HG03175 (cell line): ENCODE data around the gene HYAL2.
"Not testable (repeated sequence)": the region's sequence is repeated elsewhere in the genome, so short reads cannot be mapped to it uniquely, and the experiment has no call there.

Experiments used
- ATAC-seq: cut with Tn5 transposase; IDR thresholded peaks from one replicate; pipeline ENCODE4 v1.9.1; 2021; ENCODE audit warnings: mild to moderate bottlenecking, moderate library complexity; ENCODE audit not compliant: unreplicated experiment

Gene HYAL2

DNA sequence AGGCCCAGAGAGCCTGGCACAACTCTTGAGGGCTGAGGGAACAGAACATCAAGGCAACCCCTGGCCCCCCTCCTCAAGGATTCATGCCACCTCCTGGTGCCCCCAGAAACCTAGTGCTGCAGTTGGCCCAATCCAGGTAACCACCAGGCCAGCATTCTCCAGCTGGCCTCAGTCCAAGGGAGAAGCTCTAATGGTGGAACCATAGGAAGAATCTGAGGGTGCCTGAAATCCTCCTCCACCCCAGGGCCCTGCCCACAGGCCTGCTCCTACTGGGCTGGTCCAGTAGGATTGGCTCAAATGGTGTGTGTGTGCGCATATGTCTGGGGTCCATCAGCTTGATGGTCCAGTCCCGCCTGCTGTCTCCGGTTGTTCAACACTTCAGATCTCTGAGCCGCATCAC, 7.7 kb downstream of the HYAL2 start:
- ATAC-seq: no peak

DNA sequence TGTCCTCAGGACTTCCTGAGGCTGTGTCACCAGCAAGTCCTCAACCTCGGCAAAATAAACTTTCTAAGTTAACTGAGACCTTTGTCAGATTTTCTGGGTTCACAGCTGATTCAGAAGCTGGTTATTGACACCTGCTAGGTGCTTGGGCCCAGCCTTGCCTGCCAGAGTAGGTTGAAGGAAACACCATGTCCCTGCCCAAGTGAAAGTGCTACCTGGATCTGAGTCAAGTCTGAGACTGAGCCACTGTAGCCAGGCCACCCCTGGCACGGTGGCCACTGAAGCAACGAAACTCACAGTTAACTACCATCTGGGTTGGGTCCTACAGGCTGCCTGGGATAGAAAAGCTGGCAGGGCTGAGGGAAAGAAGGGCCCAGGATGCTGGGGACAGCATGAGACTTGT, 8.2 kb downstream of the HYAL2 start:
- ATAC-seq: no peak

DNA sequence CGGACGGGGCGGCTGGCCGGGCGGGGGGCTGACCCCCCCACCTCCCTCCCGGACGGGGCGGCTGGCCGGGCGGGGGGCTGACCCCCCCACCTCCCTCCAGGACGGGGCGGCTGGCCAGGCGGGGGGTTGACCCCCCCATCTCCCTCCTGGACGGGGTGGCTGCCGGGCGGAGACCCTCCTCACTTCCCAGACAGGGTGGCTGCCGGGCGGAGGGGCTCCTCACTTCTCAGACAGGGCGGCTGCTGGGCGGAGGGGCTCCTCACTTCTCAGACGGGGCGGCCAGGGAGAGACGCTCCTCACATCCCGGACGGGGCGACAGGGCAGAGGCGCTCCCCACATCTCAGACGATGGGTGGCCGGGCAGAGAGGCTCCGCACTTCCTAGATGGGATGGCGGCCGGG, 10.5 kb downstream of the HYAL2 start:
- ATAC-seq: not testable (repeated sequence)

DNA sequence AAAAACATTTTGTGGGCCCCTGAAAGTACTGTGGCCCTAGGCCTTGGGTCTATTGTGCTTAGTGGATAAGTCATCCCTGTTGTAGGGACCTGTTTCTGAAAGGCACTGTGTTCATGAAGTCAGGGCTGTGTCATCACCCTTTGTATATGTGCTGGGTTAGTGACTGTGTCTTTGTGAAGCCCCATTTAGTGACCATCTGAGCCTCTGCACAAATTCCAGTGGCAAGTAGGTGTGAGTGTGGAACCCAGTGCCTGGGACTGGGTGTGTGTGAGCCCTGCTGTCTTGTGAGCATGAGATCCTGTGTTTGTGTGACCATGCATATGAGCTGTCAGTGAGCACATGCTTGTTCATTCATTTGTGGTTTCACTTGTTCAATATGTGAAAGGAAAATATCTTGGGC, 17.9 kb downstream of the HYAL2 start:
- ATAC-seq: no peak

DNA sequence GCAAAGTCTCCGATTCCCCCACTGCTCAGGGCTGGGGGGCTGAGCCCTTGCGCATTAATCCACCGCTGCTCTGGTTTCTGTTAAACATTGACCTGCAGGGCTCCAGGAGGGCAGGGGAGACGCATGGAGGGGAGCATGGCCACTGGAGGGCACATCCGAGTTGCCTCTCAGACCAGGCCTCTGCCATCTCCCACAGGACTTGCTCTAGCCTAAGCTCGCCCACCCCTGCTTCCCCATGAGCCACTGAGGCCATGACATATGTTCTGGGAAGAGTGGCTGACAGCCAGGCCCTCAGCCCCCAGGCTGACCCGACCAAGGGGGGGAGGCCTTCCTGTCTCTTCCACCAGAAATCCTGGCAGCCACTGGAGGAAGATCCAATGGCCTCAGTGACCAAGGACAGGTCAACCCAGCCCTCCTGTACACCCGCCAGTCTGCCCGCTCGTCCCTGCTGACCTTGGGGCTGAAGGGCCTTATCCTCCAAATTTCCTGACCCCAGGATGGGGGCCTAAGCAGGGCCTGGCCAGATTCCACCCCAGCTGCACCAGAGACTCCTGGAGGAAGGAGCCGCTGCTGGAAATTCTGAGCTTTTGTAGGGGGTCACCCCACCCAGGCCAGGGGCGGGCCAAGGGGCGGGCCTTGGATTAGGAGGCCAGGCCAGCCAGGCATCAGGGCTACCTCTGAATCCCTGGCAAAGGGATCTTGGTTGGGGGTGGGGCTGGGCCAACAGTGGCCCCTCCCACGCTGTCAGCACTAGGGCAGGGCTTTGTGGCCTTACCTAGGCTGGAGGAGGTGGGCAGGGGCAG, 19.3 kb downstream of the HYAL2 start, which contains the start of gene HYAL1:
HYAL1 (minus strand) TSS at position 562 of the 803 bp plus-strand sequence. CDS start 618 bp downstream, outside the sequence.
- no peak for ATAC-seq

DNA sequence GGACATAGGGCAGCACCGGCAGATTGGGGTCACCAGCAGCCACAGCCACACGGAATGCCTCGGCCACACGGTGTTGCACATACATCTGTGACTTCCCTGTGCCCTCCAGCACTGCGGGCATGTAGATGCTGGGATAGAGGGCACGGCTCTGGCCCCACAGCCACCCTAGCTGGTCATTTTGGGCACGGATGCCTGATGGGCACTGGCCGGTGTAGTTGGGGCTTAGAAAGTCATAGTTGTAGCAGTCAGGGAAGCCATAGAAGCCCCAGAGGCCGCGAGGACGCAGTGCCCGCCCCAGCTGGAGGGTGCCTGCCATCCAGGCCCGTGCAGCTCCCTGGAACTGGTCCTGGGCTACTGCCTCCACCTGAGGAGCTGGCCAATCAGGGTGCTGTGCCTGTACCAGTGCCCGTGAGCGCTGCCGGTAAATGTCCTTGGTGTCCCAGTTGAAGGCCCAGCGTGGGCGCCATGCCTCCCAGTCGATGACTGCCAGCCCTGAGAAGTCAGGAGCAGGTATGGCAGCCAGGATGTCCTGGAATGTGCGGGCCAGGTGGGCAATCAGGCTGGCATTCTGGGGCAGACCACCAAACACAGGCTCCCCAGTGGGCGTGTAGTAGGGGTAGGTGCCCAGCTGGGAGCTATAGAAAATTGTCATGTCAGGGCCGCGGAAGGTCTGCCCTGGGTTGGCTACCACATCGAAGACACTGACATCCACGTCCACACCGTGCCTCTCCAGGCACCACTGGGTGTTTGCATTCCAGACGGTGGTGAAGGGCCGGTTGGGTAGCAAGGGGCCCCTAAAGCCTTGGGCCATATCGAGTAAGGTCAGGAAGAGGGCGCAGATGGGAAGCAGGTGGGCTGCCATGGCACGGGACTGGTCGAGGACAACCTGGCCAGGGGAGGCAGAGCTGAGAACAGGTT, 20.2 kb downstream of the HYAL2 start:
- no peak for ATAC-seq

DNA sequence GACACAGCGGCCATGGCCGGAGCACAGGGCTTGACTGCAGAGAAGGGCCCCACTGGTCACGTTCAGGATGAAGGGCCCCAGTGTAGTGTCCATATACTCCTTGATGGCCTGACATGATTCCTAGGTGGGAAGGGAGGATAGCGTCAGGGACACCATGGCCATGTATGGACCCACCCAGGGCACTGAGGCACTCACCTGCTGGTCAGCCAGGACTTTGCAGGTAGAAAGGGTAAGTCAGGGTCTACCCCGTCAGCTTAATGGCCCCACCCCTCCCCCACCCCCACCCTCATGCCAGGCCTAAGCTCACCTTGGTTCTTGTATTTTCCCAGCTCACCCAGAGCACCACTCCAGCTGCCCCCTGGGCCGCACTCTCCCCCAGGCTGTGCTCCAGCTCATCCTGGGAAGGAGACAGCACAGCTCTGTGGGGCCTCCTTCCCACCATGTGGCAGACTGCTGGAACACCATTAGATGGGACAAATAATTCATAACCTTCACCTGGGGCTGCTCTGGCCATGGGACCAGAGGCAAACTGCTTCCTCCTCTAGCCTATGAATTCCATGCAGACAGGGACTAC, 21.8 kb downstream of the HYAL2 start:
- ATAC-seq: no peak

DNA sequence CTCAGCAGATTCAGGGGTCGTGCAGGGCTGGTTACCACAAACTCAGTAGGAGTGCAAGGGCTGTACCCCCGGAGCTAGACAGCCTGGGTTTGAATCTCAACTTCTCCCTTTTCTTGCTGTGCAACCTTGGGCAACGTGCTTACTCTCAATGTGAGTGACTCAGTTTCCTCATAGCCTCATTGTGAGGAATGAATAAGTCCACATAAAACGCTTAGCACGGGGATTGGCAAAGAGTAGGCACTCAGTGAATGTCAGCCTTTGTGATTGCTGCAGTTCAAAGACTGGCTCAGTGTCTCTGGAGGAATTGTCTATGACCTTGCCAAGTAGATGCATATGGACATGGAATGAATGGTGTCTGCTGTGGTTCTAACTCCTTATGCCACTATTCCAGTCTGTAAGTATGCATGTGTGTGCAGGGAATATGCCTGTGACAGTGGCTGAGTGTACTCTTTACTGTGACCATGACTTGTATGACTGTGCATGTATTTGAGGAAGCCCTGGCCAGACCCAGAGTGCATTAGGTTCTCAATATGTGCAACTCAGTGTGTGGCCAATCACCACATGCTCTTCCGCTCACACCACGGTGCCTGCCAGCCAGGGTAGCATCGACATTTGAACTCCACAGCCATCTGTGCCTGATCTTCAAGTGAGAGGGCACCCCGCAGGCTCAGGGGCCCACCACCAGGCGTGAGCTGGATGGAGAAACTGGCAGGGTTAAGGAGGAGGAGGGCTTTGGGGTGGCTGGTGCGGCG, 22.4 kb downstream of the HYAL2 start:
- no peak for ATAC-seq

DNA sequence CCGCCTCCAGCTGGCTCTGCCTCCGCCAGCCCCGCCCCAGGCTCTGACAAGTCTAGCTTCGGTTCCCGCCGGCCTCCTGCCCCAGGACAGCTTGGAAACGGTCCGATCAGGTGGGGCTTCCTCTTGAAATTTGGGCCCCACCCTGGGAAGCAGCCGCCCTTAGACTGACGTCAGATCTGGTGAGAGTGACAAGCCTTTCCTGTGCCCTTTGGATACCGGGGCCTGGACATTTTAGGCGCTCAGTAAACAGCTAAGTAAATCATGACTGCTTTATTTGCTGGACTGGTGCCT, 23.0 kb downstream of the HYAL2 start:
- no peak for ATAC-seq

DNA sequence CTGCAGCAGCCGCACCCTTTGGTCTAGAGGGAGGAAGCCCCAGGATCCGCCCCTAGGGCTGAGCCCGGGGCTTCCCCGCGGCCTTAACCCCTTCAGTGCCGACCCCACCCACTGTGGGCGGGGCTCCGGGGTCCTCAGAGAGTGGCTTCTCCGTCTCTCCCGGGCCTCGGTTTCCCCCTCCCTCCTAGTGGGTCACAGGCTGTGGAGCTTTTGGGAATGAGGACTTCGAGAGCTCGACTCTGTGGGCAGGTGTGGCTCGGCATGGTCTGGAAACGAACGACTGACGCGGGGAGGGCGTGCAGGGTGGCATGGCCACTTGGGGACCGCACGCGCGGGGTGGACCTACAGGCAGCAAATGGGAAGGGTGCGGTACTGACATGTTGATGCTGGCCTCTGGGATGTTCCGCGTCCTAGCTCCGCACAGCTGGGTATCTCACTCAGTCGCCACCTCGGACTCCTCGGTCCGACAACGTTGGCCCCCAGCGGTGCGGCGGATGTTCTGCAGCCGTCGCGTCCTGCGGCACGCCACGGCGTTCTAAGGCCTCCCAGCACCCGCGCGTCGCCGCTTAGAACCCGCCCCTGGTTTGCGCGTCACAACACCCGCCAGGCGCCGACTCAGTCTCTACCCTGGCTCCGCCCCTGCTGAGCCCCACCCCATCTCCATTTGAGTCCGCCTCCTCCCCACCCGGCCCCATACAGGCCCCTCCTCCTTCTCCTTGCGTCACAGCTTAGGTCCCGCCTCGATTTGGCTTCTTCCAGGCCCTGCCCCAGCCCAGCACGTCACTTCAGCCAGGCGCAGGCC, 23.5 kb downstream of the HYAL2 start, which contains the start of the genes HYAL3 and NAA80:
HYAL3 (minus strand) TSS at position 570 of the 802 bp plus-strand sequence. CDS start 3,803 bp downstream, outside the sequence.
NAA80 (minus strand) TSS at position 570 of the 802 bp plus-strand sequence. CDS start 1,942 bp downstream, outside the sequence.
- peak; percentile 88 for ATAC-seq

DNA sequence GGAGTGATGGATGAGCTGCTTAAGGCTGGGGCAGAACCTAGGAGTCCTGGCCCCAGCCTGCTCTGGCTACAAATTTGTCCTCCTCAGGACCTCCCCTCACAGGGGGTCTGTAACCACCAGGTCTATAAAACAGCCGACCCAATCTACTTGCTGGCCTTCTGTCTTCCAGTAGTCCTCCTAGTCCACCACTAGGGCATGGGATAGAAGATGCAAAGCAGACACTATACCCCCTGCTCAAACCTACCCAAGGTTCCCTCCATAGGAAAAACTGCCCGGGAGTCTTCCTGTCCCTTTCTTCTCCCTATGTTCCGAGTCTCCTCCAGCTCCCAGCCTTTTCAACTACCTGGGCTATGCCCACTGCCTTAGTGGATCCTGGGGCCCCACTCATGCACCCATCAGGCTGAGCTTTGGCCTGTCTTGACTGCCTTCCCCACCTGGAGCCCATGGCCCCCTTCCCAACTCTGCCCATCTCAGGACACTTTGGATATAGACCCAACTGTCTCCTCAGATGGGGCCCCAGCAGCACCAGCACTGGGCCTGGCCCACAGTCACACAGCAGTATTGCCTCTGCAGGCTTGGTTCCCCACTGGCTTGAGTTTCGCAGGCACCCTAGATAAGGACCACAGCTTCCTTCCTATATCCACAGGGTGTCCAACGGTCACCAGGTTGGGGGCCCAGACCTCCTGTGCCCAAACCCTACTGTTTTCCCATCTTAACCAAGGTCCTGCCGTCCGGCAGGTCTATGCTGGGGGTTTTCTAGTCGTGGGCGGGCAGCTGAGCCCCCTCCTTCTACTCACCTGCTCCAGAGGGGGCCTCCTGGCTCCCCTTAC, 24.4 kb downstream of the HYAL2 start:
- ATAC-seq: no peak

DNA sequence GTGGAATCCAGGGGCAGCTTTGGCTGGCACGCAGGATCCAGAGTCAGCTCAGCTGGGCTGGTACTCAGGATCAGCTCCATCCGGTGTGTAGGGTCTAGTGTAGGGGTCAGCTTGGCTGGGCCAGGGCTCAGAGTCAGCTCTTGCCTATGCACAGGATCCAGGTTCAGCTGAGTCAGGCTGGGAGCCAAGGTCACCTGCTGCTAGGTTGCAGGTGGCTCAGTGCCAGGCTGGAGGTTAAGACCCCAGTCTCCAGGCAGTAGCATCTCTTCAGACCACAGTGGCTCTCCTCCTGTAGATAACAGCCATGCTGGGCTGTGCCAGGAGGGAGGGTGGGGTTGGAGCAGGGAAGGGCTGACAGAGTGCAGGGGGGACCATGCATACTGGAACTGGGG, 25.2 kb downstream of the HYAL2 start:
- ATAC-seq: no peak

DNA sequence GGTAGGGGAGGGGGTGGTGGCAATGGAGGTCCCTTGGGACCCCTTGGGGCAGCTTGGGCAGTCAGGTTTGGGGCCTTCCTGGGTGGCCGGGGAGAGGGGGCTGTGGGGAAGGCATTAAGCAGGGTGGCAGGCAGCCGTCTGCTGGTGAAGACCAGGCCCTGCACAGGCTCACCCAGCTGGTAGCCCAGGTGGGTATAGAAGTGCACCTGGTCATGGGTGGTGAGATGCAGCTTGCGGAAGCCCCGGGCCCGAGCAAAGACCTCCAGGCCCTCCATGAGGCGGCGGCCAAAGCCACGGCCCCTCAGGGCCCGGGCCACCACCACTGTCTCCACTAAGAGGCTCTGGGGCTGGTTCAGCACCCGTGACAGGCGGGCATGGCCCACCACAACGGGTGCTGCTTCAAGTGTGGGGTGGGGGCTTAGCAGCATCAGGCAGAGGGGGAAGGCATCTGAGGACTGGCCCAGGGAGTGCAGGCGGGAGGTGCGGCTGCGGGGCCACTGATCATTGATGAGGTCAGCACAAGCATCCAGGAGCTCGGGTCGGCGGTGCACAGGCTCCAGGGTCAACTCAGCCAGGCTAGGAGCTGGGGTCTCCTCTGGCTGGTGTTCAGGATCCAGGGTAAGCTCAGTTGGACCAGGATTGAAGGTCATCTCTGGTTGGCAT, 25.7 kb downstream of the HYAL2 start:
- ATAC-seq: no peak

DNA sequence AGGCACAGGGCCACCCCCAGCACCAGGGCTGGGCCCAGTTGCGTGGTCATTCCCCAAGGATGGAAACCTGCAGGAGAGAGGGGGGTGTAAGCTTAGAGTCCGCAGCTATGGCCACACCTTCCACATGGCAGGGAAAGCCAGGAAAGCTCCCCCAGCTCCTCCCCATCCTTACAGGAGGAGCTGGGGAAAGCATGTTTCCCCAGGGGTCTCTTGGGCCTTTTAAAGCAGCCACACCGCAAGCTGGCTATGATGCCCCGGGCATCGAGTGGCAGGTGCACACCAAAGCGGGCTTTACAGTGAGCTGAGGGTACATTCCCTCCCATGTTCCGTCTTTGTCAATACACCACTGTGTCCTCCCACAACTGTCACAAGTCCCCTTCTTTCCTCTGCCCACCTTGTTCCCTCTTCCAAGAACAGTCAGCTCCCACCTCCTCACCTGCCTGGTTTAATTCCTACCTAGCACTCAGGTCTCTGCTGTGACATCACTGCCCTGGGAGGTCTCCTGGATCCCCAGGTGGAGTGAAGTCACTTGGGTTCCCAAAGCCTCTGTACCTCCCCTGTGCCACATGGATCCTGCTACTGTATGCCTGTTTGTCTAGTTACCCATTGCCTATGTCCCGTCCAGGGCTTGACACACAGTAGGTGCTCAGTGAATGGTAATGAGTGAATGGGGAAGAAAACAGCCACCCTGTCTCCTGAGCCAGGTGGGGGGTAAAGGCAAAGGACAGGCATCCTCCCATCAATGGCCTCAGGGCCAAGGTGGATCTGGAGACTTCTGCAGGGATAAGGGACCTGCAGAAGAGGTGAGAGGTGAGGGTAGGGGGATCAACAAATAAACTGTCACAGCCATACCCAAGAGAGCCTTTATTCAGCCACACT, 26.8 kb downstream of the HYAL2 start:
- no peak for ATAC-seq

DNA sequence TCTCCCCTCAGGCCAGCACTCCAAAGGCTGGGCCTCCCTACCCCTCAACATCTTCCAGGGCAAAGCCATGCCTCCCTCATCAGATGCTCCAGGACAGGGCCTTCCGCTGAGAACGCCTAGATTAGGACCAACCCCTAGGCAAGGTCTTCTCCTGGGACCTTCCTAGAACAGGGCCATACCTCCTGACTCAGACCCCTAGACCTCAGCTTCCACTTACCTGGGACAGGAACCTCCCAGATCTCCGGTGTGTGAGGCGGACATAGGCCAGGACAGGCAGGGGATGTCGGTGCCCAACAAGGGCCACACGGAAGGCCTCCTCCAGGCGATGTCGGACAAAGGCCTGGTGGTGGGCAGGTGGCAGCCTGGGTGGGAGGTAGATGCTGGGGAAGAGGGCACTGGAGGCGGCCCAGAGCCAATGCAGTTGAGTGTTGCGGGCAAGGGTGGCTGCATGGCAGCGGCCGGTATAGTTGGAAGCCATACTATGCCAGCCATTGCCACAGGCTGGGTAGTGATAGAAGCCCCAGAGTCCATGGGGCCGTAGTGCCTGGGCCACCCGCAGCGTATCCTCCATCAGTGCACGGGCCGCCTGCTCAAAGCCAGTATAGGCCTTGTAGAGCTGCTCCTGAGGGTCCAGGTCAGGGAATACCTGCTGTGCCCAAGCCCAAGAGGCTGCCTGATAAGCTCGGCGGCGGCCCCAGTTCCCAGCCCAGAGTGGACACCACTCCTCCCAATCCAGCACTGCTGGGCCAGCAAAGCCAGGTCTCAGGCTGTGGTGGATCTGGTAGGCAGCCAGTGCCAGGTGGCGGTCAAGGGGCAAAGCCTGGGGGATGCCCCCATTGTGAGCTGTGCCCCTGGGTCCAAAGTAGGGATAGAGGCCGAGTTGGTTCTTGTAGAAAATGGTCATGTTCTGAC, 27.8 kb downstream of the HYAL2 start:
- ATAC-seq: no peak

DNA sequence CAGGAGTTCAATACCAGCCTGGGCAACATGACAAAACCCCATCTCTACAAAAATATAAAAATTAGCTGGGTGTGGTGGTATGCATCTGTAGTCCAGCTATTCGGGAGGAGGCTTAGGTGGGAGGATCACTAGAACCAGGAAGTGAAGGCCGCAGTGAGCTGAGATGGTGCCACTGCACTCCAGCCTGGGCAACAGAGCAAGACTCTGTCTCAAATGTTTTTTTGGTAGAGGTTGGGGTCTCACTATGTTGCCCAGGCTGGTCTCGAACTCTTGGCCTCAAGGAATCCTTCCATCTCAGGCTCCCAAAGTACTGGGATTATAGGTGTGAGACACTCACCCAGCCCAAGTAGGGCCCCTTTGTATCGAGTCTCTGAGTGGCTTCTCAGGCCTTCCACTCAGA, 28.5 kb downstream of the HYAL2 start:
- no peak for ATAC-seq
